Activated CD4-positive, alpha-beta T cell treated with anti-CD3 and anti-CD28 coated beads, Interleukin-2, amount 50 U/mL, for 24 hours (primary cell): ENCODE data around the gene GPT2.
A peak's percentile ranks its signal among the peaks of the same experiment; 100 is the strongest.

ENCODE experiments used
- DNase-seq, 2 donors: peaks; one replicate each; pipeline ENCODE4 v3.0.0-alpha.2; 2020; ENCODE audit warnings: low read depth in 1 of 2, low spot score in 1 of 2

GPT2 gene

DNA sequence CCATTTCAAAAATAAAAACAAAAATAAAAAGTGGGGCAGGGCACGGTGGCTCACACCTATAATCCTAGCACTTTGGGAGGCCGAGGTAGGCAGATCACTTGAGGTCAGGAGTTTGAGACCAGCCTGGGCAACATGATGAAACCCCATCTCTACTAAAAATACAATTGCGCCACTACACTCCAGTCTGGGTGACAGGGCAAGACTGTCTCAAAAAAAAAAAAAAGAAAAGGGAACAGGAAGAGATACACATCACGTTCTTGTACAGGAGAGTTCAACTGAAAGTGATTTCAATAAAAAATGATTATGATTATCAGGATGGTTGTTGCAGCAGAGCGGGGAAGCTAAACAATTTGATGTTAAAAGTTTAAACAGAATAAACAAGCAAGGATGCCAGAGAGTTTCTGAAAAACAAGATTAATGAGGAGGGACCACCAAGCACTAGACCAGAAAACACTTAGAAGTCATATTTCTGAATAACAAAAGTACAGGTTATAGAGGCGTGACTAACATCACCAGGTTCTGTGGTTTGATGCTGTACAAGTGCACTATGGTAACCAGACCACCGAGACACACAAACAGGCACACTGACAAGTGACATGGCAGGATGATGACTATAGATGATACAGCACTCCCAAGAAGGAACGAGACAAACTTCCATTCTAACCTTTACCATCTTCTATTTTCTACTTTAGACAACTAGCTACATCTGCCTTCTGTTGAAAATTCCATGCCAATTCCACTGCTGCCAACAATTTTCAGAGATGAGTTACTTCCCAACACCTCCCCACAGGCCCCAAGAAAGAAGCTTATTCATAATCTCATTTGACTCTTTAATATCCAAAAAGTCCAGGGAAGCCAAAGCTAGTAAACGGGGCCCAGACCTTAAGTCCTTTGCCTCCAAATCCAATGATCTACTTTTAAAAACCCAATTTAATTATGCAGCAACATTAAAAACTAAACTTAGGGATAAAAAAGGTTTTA, 77.5 kb downstream of the GPT2 start:
- DNase-seq = no peak

DNA sequence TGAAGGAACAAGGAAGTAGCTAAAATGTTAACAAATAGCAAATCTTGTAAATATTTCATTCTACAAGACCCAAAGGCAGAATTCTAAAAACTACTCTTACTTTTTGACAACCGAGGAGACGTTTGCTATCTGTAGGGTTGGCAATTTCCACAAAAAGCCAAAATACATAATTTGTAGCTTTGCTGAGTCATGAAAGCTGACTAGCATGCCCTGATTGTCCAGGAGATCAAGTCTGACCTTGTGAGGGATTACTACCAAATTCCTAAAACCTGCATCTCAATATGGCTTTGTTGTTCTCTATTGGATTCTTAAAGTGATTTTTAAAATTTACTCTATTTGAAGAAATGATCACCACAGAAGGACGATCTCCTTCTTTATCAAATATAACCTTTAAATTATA, 78.5 kb downstream of the GPT2 start:
- DNase-seq = no peak

DNA sequence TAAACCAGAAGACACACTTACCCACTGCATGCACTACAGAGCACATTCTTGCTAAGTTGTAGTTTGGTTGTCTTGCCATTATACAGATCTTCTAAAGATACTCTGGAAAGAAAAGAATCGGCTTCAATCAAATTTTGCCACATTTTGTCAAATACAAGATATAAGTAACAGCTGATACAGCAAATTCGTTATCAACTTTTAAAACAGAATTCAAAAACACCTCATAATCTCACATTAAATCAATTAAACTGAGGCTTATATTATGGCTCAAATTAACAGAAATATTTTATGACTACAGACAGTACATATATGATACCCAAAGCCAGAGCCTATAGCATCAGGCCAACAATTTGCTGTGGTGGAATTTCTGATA, 83.9 kb downstream of the GPT2 start:
- DNase-seq = no peak

DNA sequence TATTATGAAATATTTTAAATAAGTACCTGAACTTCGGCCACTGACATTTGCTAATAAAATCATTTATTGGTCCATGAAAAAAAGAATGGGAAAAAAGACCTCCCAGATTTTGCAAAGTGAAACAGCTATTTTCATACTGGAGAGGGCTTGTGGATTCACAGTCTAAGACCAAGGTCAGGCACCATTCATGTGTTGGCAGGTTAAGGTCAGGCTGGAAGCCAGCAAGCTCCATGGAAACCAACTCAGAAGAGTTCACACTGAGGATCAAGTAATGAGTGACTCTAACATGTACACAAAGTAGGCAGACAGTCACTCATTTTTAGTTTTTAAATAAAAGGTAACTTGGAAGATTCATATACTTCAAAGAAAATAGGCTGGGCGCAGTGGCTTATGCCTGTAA, 85.9 kb downstream of the GPT2 start:
- DNase-seq = no peak

DNA sequence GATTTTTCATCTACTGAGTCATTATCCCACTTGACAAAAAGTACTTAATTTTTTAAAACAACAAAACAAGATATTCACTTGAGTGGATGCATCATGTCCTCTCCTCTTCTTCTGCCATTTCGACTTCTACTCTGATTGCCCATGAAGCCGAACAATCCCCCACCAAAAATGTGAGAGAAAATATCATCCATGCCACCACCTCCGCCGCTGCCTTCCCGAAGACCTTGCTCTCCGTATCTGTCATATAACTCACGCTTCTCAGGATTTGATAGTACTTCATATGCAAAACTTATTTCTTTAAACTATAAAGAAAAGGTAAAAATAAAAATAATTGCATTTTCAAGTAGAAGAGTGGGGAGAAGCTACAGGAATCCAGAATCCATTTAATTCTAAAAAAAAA, 87.1 kb downstream of the GPT2 start:
- no peak for DNase-seq

DNA sequence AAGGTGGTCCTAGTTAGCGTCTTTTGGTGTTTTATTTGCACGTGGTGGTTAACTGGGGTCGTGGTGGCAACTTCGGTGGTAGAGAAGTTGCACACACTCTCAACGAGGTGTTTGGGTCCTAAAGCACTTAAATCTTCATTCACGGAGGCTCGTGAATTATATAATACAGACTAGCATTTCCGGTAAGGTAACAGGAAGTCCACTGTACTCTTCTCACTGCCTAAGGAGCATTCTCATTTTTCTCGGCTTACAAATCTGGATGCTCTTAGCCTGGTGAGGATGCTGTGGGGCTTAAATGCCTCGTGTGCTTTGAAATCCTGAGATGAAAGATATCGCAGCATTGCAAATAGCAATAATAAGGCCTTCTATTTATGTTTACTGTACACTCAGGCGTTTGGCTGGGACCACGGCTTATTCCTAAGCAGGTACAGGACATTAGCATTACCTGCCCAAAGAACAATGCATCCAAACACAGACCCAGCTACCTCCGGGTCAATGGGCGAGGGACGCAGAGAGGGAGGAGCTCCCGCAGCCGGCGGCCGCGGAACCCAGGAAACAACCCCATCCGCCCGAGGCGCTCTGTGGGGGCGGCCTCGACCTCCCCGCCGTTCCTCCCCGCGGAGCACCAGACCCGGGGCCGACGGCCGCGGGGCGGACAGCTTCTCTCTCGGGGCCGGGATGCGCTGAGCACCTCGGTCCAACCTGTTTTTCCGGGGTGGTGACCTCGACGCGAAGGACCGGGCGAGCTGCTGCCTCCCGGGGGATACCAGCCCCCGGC, 88.5 kb downstream of the GPT2 start:
- peak in 1 of 2 donors; percentile 28 for DNase-seq

DNA sequence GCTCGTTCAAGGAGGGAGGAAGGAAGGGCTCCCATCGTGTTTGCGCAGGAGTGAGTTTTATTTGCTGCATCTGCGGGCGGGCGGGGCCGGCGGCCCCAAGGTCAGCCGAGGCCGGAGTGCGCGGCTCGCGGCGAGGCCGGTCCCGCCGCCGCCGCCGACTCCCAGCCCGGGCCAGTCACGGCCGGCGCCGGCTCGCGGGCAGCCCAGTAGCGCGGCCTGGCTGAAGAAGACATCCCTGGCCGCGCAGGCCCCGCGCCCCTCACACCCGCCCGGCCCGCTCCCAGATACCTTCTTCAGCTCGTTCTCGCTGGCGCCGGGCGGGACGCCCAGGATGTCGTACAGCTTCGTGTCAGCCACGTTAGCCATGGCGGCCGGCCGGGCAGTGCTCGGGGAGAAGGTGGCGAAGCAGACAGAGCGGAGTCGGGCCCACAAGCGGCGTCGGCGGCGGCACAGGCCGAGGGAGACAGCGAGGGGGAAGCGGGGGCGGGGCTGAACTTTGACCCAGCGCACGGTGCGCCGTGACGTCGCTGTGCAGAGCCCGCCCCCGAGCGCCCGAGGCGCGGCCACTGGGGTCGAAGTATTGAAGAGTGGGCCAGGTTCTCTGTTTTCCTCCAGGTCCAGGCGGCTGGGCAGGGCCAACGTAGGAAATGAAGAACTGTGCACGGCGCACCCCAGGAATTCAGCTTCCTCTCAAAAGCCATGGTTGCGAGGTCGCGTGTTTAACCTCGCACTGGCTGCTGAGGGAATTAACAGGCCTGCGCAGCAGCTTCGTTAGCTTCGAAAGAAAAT, 89.2 kb downstream of the GPT2 start, which contains the start of gene DNAJA2:
TSS of gene DNAJA2 (minus strand) at position 468 of the 789 bp plus-strand sequence. CDS start at position 366, 102 bp downstream.
- peak; percentile 86 to 87 for DNase-seq

DNA sequence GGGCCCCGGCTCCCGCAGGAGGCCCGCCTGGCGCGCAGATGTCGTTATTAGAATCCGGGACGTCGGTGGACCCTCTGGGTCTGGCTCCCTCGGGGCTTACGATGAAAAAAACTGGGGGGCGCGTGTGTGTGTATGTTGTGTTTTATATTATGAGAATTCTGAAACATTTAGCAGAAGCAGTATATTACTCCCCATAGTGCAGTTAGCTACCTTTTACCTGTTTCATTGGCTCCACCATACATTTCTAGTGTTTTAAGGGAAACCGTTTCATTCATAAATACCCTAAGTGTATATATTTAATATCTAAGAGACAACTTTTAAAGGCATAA, 89.8 kb downstream of the GPT2 start:
- no peak for DNase-seq

DNA sequence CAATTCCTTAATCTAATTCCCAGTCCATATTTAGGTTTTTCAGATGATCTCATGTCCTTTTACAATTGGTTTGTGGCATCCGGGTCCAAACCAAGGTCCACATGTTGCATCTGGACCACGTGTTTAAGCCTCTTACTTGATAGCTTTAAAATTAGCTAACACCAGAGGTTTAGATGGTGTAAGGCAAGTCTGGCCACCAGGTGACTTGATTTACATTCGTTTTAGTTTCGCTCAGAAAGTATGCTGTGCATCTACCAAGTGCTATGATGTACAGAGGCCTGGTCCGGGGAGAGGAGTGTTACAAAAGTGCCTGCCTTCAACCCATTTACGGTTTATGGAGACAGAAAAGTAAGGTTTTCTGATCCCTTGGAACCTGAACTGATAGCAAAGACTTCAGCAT, 90.2 kb downstream of the GPT2 start:
- DNase-seq = no peak

DNA sequence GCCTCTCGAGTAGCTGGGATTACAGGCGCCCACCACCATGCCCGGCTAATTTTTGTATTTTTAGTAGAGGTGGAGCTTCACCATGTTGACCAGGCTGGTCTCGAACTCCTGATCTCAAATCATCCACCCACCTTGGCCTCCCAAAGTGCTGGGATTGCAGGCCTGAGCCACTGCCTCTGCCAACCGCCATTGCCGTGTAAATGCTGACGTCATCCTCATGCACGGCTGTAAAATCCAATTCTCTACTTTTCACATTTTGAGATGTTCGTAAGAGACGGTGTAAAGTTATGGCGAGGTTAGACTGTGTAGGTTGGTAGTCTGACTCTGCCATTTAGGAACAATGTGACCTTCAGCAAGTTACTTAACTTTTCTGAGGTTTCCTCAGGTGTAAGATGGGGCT, 91.0 kb downstream of the GPT2 start:
- DNase-seq = no peak

DNA sequence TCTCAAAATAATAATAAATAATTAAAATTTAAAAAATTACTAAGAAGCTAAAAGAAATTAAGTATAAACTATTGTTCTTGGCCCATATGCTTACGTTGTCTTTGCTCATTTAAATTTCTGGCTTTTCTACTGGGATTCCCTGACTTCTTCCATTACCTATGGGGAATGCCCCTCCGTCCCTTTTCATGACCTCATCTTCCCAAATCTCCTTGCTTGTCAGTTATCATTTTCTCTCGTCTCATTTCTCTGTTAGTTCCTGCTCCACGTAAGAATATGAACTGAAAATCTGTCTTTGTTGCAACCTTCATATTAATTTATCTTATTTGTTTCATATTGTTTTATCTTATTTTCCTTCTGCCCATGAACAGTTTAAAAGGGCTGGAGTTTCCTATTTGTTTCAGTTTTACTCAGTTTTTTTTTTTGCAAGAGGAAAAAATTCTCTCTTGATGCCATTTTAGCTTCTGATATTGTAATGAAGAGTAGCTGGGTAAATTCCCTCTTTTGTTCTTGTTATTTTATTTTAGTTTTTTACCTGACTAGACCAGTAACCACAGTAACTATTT, 91.8 kb downstream of the GPT2 start:
- DNase-seq = no peak

DNA sequence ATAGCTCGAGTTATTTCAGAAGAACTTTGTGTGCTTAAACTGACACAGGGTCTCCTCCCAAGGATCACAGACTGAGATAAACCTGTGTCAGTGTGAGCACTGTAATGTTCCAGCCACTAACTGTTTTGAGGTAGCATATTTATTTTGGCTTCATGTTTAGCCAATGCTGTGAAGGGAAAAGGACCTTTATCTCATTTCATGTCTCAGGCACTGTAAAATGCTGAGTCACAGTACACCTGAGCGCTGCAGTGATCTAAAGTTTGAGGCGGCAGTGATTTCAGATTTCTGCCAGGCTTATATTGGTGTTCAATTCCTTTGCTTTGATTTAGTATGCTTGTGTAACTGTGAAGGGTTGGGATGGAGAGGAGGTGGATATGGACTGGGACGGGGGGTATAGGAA, 92.4 kb downstream of the GPT2 start:
- no peak for DNase-seq
